ENCODE data around the gene RGS16. TPM values are rescaled to one million over a fixed set of nuclear protein-coding genes. Genes with fewer than 3 reads are reported as not detected.
A peak's percentile ranks its signal among the peaks of the same experiment; 100 is the strongest.

The RGS16 gene
- total and polyA plus RNA-seq, 8 donors, result 1.8 to 19.3 (median 3.3) TPM

- no peak for TF ChIP-seq CTCF (IDR thresholded peaks at IDR 0.05)
- ATAC-seq (peak in 2 of 4 donors; percentile 43 to 64), FAIRE-seq (no peak), DNase-seq (no peak)
- Histone ChIP-seq H3K27ac (no peak overlapping the region), H3K27me3 (no peaks in the 10 kb centered on the region), H3K36me3 (no peaks in the 10 kb centered on the region), H3K4me3 (no peak overlapping the region), H3K9me3 (no peaks in the 10 kb centered on the region), H3K4me1 (no peaks in the 10 kb centered on the region)
- intact Hi-C loops (cut with DNase I), result no loop called here
- WGBS, 2 donors, result 71 to 73% methylated on average over 6 of the region's 6 CpGs
Measured at GRCh38 chr1:182622901-182623528, 18.8 kb upstream of the RGS16 start.

- DNase-seq (no peak), FAIRE-seq (no peak), ATAC-seq (no peak)
- H3K27me3 ChIP-seq, result no peaks in the 10 kb centered on the region
- H3K4me3 ChIP-seq, result no peak overlapping the region
- H3K27ac ChIP-seq, result no peak overlapping the region
- TF ChIP-seq CTCF (IDR thresholded peaks at IDR 0.05), result no peak
- 82 to 85% methylated on average over 2 of the region's 2 CpGs for WGBS, 2 donors
- no peaks in the 10 kb centered on the region for H3K9me3 ChIP-seq
- no peaks in the 10 kb centered on the region for H3K36me3 ChIP-seq
- no peaks in the 10 kb centered on the region for H3K4me1 ChIP-seq
- intact Hi-C loops (cut with DNase I), result no loop called here
Measured at GRCh38 chr1:182621906-182622305, 17.7 kb upstream of the RGS16 start.

- H3K27ac ChIP-seq, result no peak overlapping the region
- no peaks in the 10 kb centered on the region for H3K27me3 ChIP-seq
- H3K4me3 ChIP-seq, result no peak overlapping the region
- no peak for ATAC-seq
- H3K4me1 ChIP-seq, result peaks cover under 1 to 6% (median under 1%) of the 10 kb centered on the region in 3 donors
- no peak for FAIRE-seq
- no peak for DNase-seq
- no peaks in the 10 kb centered on the region for H3K9me3 ChIP-seq
- no peaks in the 10 kb centered on the region for H3K36me3 ChIP-seq
- intact Hi-C loops (cut with DNase I), result no loop called here
- no peak for TF ChIP-seq CTCF (IDR thresholded peaks at IDR 0.05)
Measured at GRCh38 chr1:182620924-182621585, 16.9 kb upstream of the RGS16 start.

GRCh38 chr1:182617734-182618351, 13.7 kb upstream of the RGS16 start:
- 67 to 68% methylated on average over 6 of the region's 6 CpGs for WGBS, 2 donors
- H3K4me3 ChIP-seq, result no peak overlapping the region
- FAIRE-seq, result no peak
- no peak for DNase-seq
- no peak for ATAC-seq
- no peak for TF ChIP-seq CTCF (IDR thresholded peaks at IDR 0.05)
- no peaks in the 10 kb centered on the region for H3K9me3 ChIP-seq
- H3K27ac ChIP-seq, result no peak overlapping the region
- peaks cover 3 to 6% (median 5%) of the 10 kb centered on the region in 3 donors for H3K4me1 ChIP-seq
- no peaks in the 10 kb centered on the region for H3K36me3 ChIP-seq
- intact Hi-C loops (cut with DNase I), result no loop called here
- peaks cover 0 to 13% (median 0%) of the 10 kb centered on the region in 4 donors for H3K27me3 ChIP-seq

GRCh38 chr1:182617014-182617429, 12.8 kb upstream of the RGS16 start:
- Histone ChIP-seq H3K4me1 (peaks cover 3 to 6% (median 5%) of the 10 kb centered on the region in 3 donors), H3K4me3 (no peak overlapping the region), H3K27ac (no peak overlapping the region), H3K27me3 (peaks cover 0 to 13% (median 0%) of the 10 kb centered on the region in 4 donors), H3K36me3 (no peaks in the 10 kb centered on the region), H3K9me3 (no peaks in the 10 kb centered on the region)
- WGBS, 2 donors, result 48 to 57% methylated on average over 4 of the region's 4 CpGs
- ATAC-seq (no peak), DNase-seq (no peak), FAIRE-seq (no peak)
- intact Hi-C loops (cut with DNase I), result no loop called here
- TF ChIP-seq CTCF (IDR thresholded peaks at IDR 0.05), result no peak

Measured in pancreas (tissue), 10 donors.